ENCODE results near the gene IL1R2. TPM values are rescaled to one million over a fixed set of nuclear protein-coding genes. Genes with fewer than 3 reads are reported as not detected.
"Not testable (repeated sequence)": the region's sequence is repeated elsewhere in the genome, so short reads cannot be mapped to it uniquely, and the experiment has no call there.

Gene IL1R2
- total RNA-seq, 1 experiment from 2014 or later: not detected

- no peak for DNase-seq (ENCODE audit: low read depth in 1 of 2, low spot score in 2 of 2)
- peaks cover 54% of the 10 kb centered on the region for H3K4me1 ChIP-seq (replicated peaks)
- no peaks in the 10 kb centered on the region for H3K27me3 ChIP-seq (replicated peaks)
- H3K27ac ChIP-seq: no peak overlapping the region
- no peaks in the 10 kb centered on the region for H3K9me3 ChIP-seq (replicated peaks)
- no peak overlapping the region for H3K4me3 ChIP-seq
- no peaks in the 10 kb centered on the region for H3K36me3 ChIP-seq
Measured at GRCh38 chr2:102062802-102063201, 71.0 kb downstream of the IL1R2 start.

GRCh38 chr2:102063487-102063911 is 71.7 kb downstream of the IL1R2 start:
- DNase-seq (ENCODE audit: low read depth in 1 of 2, low spot score in 2 of 2): no peak
- Histone ChIP-seq H3K27me3 (replicated peaks) (no peaks in the 10 kb centered on the region), H3K4me1 (replicated peaks) (peaks cover 48% of the 10 kb centered on the region), H3K27ac (peak overlapping the region; percentile 83), H3K9me3 (replicated peaks) (no peaks in the 10 kb centered on the region), H3K4me3 (no peak overlapping the region), H3K36me3 (no peaks in the 10 kb centered on the region)

DNA sequence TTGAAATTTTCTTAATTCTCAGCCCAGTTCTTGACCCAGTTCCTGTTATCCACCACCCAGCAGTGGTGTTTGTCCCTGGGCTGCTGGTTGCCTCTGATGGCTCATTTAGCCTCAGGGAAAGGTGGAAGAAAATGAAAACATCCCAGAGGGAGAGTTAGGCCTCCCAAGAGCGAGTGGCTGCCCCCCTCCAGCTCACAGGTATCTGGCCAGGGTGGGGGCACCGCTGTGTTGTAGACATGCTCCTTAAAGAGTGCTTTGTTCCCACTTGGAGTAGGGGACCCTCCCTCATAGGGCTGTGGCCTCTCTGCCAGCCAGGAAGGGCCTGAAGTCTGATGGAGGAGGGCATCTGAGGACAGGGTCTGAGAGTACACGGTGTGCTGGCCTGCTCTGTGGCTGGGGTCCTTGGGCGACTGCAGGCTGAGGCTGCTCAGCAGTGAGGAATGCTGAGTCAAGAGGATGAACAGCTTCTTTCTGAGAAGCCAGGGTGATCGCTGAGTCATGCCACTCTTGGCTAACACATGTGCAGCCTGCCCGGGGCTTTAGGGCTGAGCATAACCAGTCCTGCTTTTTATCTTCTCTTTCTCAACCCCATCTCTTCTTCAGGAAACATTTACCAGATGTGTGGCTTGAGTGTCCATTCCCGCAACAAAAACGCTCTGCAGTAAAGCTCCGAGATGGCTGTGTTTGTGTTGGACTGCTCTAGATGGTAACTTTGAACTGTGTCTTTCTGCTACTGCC is 72.3 kb downstream of the IL1R2 start:
- H3K36me3 ChIP-seq: no peaks in the 10 kb centered on the region
- no peaks in the 10 kb centered on the region for H3K27me3 ChIP-seq (replicated peaks)
- no peaks in the 10 kb centered on the region for H3K9me3 ChIP-seq (replicated peaks)
- no peak overlapping the region for H3K4me3 ChIP-seq
- H3K4me1 ChIP-seq (replicated peaks): peaks cover 48% of the 10 kb centered on the region
- DNase-seq (ENCODE audit: low read depth in 1 of 2, low spot score in 2 of 2): peak; percentile 81 to 92
- H3K27ac ChIP-seq: peak overlapping the region; percentile 83

- Histone ChIP-seq H3K27ac (peak overlapping the region; percentile 83), H3K4me3 (no peak overlapping the region), H3K27me3 (replicated peaks) (no peaks in the 10 kb centered on the region), H3K9me3 (replicated peaks) (no peaks in the 10 kb centered on the region), H3K36me3 (no peaks in the 10 kb centered on the region), H3K4me1 (replicated peaks) (peaks cover 51% of the 10 kb centered on the region)
- DNase-seq (ENCODE audit: low read depth in 1 of 2, low spot score in 2 of 2): no peak
Measured at GRCh38 chr2:102064679-102065674, 73.2 kb downstream of the IL1R2 start.

- peak; percentile 38 to 68 for DNase-seq (ENCODE audit: low read depth in 1 of 2, low spot score in 2 of 2)
- Histone ChIP-seq H3K27me3 (replicated peaks) (no peaks in the 10 kb centered on the region), H3K27ac (no peak overlapping the region), H3K4me3 (no peak overlapping the region), H3K4me1 (replicated peaks) (peaks cover 58% of the 10 kb centered on the region), H3K9me3 (replicated peaks) (no peaks in the 10 kb centered on the region), H3K36me3 (no peaks in the 10 kb centered on the region)
Measured at GRCh38 chr2:102065675-102066252, 74.0 kb downstream of the IL1R2 start.

DNA sequence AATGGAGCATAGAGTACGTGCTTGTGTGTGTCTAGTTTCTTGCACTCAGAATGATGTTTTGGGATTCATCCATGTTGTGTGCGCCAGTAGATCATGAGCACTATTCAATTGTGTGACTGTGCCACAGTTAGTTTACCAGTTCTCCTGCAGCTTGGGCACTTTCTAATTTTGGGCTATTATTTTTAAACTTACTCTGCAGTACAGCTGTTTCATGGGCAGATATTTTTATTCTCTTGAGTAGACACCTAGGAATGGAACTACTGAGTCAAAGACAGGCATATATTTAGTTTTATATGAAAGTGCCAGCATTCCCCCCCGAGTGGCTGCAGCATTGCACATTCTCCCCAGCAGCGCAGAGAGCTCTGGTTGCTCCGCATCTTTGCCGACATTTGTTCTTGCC is 74.8 kb downstream of the IL1R2 start:
- Histone ChIP-seq H3K27ac (no peak overlapping the region), H3K9me3 (replicated peaks) (no peaks in the 10 kb centered on the region), H3K4me3 (no peak overlapping the region), H3K27me3 (replicated peaks) (no peaks in the 10 kb centered on the region), H3K36me3 (no peaks in the 10 kb centered on the region), H3K4me1 (replicated peaks) (peaks cover 59% of the 10 kb centered on the region)
- no peak for DNase-seq (ENCODE audit: low read depth in 1 of 2, low spot score in 2 of 2)

- H3K4me1 ChIP-seq (replicated peaks): peaks cover 54% of the 10 kb centered on the region
- not testable (repeated sequence) for DNase-seq (ENCODE audit: low read depth in 1 of 2, low spot score in 2 of 2); H3K36me3 ChIP-seq; H3K9me3 ChIP-seq (replicated peaks); H3K27ac ChIP-seq; H3K4me3 ChIP-seq; H3K27me3 ChIP-seq (replicated peaks)
Measured at GRCh38 chr2:102068126-102068525, 76.4 kb downstream of the IL1R2 start.

DNA sequence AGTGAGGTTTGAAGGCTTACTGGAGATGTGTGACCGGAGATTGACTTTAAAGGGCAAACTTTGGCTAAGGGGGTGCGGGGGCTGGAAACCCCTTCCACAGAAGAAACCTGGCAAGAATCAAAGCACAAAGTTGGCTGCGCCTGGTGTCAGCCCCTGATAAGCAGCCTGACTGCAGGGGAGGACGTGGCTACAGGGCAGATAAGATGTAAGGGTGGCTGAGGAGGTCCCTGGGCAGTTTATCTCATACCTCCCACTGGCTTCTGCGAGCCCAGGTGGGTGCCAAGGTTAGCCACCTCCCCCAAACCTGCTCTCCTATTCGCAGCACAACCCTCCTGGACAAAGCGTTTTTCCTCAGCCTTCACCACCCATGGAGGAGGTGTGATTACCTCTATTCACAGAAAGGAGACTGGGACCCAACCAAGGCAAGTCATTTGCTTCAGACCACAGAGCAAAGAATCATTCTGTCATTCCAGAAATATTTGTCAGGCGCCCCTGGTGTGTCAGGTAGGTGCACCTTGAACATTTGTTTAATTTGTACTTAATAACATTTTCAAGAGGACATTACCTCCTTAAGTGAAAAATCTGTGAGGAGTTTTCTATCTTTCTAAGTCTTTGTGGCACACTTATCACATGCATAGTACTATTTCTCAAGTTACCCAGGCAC is 77.7 kb downstream of the IL1R2 start:
- no peak for DNase-seq (ENCODE audit: low read depth in 1 of 2, low spot score in 2 of 2)
- Histone ChIP-seq H3K4me3 (no peak overlapping the region), H3K27me3 (replicated peaks) (no peaks in the 10 kb centered on the region), H3K27ac (peak overlapping the region; percentile 60; the same call in 1 of the 2 replicates), H3K4me1 (replicated peaks) (peaks cover 44% of the 10 kb centered on the region), H3K36me3 (no peaks in the 10 kb centered on the region), H3K9me3 (replicated peaks) (no peaks in the 10 kb centered on the region)

GRCh38 chr2:102070058-102070642 is 78.4 kb downstream of the IL1R2 start:
- no peaks in the 10 kb centered on the region for H3K27me3 ChIP-seq (replicated peaks)
- no peaks in the 10 kb centered on the region for H3K9me3 ChIP-seq (replicated peaks)
- H3K4me3 ChIP-seq: peak overlapping the region; percentile 7; the same call in 1 of the 2 replicates
- DNase-seq (ENCODE audit: low read depth in 1 of 2, low spot score in 2 of 2): peak in 1 of 2 experiments; percentile 73
- peak overlapping the region; percentile 60 for H3K27ac ChIP-seq
- H3K36me3 ChIP-seq: no peaks in the 10 kb centered on the region
- peaks cover 37% of the 10 kb centered on the region for H3K4me1 ChIP-seq (replicated peaks)

- Histone ChIP-seq H3K4me1 (replicated peaks) (peaks cover 23% of the 10 kb centered on the region), H3K36me3 (no peaks in the 10 kb centered on the region), H3K27me3 (replicated peaks) (no peaks in the 10 kb centered on the region), H3K27ac (no peak overlapping the region), H3K4me3 (no peak overlapping the region), H3K9me3 (replicated peaks) (no peaks in the 10 kb centered on the region)
- peak in 1 of 2 experiments; percentile 46 for DNase-seq (ENCODE audit: low read depth in 1 of 2, low spot score in 2 of 2)
Measured at GRCh38 chr2:102072741-102073140, 81.0 kb downstream of the IL1R2 start.

DNA sequence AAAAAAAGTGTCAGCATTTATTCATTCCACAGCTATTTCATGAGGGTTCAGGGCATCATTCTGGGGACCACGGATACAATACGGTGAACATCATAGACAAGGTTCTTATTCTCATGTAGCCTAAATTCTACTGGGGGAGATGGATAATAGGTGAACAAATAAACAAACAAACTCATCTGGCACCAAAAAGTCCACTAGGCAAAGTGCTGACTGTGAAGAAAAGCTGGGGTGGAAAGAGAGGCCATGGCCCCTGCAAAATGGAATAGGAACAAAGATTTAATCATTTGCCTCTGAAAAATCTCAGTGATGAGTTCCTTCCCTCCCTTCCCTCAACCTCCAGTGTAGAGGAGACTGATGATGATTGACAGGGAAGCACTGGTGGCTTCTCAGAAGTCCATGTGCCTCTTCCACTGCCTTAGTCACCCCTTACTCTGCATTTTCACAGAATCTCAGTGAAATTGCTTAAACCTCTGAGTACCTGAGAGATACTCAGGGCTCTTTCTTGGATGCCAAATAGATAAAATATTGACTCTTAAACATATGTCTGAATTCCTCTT is 81.5 kb downstream of the IL1R2 start:
- Histone ChIP-seq H3K4me1 (replicated peaks) (peaks cover 23% of the 10 kb centered on the region), H3K9me3 (replicated peaks) (no peaks in the 10 kb centered on the region), H3K4me3 (no peak overlapping the region), H3K27me3 (replicated peaks) (no peaks in the 10 kb centered on the region), H3K36me3 (no peaks in the 10 kb centered on the region), H3K27ac (no peak overlapping the region)
- no peak for DNase-seq (ENCODE audit: low read depth in 1 of 2, low spot score in 2 of 2)

- no peak for DNase-seq (ENCODE audit: low read depth in 1 of 2, low spot score in 2 of 2)
- no peaks in the 10 kb centered on the region for H3K36me3 ChIP-seq
- H3K9me3 ChIP-seq (replicated peaks): no peaks in the 10 kb centered on the region
- peaks cover 23% of the 10 kb centered on the region for H3K4me1 ChIP-seq (replicated peaks)
- H3K4me3 ChIP-seq: no peak overlapping the region
- H3K27ac ChIP-seq: no peak overlapping the region
- no peaks in the 10 kb centered on the region for H3K27me3 ChIP-seq (replicated peaks)
Measured at GRCh38 chr2:102074152-102074783, 82.5 kb downstream of the IL1R2 start.
